Activated CD4-positive, alpha-beta T cell treated with anti-CD3 and anti-CD28 coated beads for 24 hours (primary cell): ENCODE measurements around the gene MAP3K7.
A peak's percentile ranks its signal among the peaks of the same experiment; 100 is the strongest.

Experiments
- DNase-seq, 2 donors: peaks; one replicate each; pipeline ENCODE4 v3.0.0-alpha.2; 2020; ENCODE audit warnings: low read depth in 2 of 2

Gene MAP3K7

GRCh38 chr6:90586836-90587638 is at the start of gene MAP3K7:
Gene MAP3K7 (minus strand): TSS chr6:90587072. CDS start chr6:90586883, 189 bp downstream.
- DNase-seq = peak; percentile 87 to 93

DNA sequence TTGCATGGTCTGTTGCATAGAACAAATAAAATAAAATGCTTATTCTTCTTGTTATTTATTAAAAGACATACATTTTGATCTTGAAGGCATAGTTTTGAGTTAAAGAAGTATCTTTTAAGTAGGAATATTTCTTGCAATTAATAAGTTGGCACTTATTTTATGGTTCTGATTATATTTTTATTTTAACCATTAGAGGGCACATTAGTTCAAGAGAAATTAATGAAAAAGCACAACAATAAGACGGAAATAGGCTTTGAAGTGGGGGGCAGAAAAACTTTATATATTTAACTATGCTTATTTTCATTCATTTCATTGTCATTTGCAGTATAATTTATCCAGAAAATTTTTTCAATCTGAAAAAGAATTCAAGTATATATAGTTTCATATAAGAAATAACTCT is 44.2 kb upstream of the MAP3K7 start:
- no peak for DNase-seq

DNA sequence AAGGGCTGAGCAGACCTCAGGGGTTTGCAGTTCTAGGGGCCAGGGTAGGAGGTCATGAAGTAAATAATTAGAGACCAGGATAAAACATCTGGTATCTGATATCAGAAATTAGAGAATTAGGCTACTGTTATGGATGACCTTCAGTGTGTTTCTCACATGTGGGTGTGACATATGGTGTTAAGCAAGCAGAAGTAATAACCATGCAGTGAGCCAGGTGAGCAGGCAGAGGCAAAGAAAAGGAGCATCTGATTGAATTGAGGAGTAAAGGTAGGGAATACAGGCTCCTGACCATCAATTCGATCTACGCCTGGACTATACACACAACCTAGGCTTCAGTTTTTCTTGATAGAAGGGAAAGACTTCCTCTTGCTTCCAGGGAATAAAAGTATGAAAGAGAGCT is 34.7 kb upstream of the MAP3K7 start:
- no peak for DNase-seq

GRCh38 chr6:90619221-90619620 is 32.3 kb upstream of the MAP3K7 start:
- DNase-seq = no peak

GRCh38 chr6:90612313-90612680 is 25.4 kb upstream of the MAP3K7 start:
- no peak for DNase-seq

GRCh38 chr6:90611543-90612312 is 24.9 kb upstream of the MAP3K7 start:
- DNase-seq = no peak

DNA sequence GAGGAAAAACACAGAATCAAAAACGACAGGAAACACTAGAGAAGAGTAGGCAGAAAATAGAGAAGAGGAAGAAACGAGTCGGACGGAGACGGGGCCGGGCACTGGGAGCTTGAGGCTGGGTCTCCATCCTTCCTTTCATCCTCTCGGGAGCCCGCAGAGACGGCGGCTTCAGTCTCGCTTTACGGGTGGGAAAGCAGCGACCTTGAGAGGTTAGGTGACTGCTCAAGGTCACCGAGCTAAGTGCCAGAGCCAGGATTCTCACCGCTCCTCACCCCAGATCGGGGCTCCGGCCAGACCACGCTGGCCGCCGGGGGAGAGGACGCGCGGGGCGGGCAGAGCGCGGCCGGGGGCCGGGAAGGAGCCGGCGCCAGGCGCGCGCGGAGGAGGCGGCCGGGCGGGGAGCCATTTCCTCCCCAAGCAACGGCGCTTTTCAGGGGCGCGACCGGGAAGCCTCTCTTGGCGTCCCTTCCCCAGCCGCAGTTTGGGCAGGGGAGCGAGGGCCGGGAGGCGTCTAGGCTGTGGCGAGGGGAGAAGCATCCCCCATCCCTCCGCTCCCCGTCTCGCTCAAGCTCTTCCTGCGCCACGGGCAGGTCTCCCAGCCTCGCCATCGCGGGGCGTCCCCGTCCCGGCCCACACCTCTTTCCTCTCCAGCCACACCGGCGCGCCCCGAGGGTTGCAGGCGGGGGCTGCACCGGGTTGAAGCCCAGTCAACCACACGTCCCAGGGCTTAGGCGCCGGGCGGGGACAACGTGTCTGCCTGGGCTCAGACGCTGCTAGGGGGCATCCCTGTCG is 24.1 kb upstream of the MAP3K7 start:
- DNase-seq = peak in 1 of 2 donors; percentile 30

DNA sequence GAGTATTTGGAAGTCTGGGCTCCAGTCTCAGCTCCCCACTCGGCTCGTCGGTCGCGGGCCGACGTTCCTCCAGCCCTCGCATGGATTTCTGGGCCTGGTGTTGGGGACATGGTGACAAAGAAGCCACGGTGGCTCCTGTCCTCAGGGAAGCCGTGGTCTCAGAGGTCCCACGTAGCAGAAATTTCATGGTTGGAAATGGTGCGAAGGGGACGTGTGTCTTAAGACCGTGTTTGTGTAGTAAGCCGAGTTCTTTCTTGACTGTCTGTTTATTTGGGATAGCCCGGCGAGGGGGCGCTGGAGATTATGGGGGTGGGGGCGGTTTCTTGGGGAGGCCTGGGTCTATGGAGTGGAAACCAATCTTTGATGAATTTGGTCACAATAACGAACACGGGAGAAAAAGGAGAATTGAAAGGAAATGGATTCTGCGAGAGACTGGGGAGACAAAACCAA is 23.5 kb upstream of the MAP3K7 start:
- DNase-seq = no peak

GRCh38 chr6:90605749-90606340 is 19.0 kb upstream of the MAP3K7 start:
- no peak for DNase-seq

DNA sequence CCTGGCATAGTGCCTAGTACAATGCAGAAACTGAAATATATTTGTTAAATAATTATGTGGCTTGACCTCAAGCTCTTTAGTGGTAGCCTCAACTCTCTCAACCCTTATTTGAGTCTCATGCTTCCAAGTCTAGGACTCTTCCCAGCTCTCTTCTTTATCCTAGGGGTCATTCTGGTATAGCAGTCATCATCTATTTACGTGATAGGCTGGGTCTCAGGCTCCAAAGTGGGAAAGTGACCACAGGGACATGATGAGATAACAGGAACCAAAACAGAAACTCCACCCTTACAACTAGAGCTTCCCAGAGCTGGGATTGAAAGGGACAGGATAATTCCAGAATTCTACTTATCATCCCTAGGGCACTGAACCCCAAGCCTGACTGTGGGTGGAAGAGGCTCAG is 17.7 kb upstream of the MAP3K7 start:
- DNase-seq = no peak

- DNase-seq = no peak
These were observed 12.3 kb upstream of the MAP3K7 start for GRCh38 chr6:90599151-90599550.

- no peak for DNase-seq
These were observed 11.5 kb upstream of the MAP3K7 start for GRCh38 chr6:90598192-90598951.

DNA sequence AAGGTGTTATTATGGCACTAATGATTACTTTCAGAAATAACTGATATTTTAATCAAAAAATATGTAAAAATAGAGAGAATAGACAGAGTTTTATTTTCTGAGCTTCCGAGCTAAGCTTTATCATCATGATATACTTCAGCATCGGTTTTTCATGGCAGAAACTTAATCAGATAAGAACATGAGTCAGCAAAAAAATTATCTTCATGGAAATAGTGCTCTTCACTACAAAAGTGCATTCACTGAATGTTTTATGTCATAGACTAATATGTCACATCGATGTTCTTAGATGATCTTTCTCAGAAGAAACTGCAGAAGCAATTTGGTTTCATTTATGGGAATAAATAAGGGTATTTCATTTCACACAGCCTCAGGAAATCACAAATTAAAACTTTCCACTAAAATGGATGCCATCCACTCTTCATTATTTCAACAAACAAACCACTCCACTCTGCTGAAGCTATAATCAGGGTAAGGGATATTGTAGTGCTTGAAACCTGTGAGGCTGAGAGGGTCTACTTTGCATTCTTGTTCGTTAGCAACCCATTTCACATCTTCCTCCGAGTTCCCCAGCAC is 10.2 kb upstream of the MAP3K7 start:
- DNase-seq = no peak

DNA sequence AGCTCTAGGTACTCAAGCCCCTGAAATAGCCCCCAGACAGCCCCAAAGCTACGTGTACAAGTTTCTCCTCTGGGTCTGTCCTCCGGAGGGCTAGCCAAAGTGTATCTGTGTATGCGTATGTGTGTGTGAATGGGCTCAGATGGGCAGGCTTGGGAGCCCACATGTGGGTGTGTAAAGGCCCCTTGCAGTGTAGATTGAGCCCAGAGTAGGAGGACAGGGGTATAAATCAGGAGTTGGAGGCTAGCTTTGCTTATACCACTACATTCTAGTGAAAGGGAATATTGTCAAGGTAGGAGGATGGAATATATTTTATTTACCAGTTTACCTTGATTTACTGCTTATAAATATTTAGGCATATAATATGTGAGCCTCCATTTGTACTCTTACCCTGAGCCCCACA is 9.0 kb upstream of the MAP3K7 start:
- no peak for DNase-seq

- peak in 1 of 2 donors; percentile 10 for DNase-seq
These were observed 381 bp downstream of the MAP3K7 start for GRCh38 chr6:90586546-90586835.

GRCh38 chr6:90584636-90585255 is 2.1 kb downstream of the MAP3K7 start:
- DNase-seq = no peak

DNA sequence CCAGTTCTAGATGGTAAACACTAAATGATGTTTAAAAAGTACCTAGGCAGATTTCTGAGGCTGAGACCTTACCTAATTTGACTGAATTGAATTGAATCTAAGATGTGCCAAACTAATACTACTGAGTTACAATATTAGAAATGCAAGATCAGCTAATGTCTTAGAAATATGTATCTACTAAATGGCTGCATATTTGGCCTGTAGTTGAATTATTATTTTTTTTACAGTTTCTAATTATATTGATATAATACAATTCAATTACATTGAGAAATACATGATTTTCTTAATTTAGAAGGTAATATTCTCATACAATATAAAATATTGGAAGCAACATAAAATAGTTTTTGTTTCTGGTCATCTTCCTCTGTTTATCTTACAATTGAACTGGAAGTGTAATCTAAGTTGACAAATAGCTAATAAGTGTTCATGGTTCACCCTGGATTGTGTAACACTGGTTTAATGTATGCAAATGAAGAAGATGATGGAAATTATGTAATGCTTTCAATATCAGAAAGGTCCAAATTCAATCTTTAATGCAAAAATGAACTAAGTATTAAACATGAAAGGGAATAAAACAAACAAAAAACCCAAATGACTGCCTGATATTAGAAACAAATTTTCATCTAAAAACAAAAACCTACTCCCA is 2.9 kb downstream of the MAP3K7 start:
- no peak for DNase-seq

DNA sequence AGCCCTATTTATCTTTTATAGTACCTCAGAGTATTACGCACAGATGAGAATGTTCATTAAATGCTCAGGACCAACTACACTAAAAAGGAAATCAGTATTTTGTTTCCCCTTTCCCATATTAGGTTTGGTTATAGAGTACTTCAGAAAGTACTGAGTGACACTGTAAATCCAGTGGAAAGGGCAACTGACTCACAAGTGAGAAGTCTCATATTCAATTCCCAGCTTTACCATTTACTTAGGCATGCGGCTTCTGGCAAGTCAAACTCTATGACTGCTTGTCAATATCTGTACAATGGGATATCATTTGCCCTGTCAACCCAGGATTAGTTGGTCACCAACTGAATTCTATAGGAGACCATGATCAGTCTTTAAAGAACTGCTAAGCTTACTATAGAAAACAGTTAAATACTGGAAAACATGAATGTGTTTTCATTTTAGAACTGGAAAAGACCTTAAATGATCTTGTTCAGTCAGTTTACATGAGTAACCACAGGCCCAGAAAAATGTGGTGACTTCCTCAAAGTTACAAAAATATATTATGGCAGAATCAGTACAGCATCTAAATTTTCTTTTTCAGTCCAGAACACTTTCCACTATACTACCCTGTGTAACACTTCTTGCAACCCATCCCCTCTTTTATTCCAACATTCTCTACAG is 3.6 kb downstream of the MAP3K7 start:
- DNase-seq = no peak

GRCh38 chr6:90581146-90581545 is 5.7 kb downstream of the MAP3K7 start:
- DNase-seq = no peak
